Activated naive CD4-positive, alpha-beta T cell treated with anti-CD3 and anti-CD28 coated beads, Interleukin-2, amount 10 ng/mL, durations not matched to agents 7 days and 5 days (primary cell): ENCODE results near the gene GLB1L3.
"Not testable (repeated sequence)": the region's sequence is repeated elsewhere in the genome, so short reads cannot be mapped to it uniquely, and the experiment has no call there.

Experiments
- CTCF ChIA-PET: fragments of 350-600 bp; sonication (Branson Sonifier 250); formaldehyde crosslinking; loops from one replicate; lab custom pipeline; 2021; ENCODE audit warnings: antibody characterized with exemption; lab: Charles Lee
- DNase-seq: peaks from one replicate; pipeline ENCODE4 v3.0.0-alpha.2; 2020
- H3K27ac Mint-ChIP-seq: one replicate; pipeline ENCODE4 v1.8.0; 2021; ENCODE audit warnings: mild to moderate bottlenecking, moderate library complexity, mixed read lengths
- H3K27me3 Mint-ChIP-seq: one replicate; pipeline ENCODE4 v1.8.0; 2021; ENCODE audit warnings: mild to moderate bottlenecking, mixed read lengths
- H3K36me3 Mint-ChIP-seq: one replicate; pipeline ENCODE4 v1.8.0; 2021; ENCODE audit warnings: mixed read lengths
- H3K4me1 Mint-ChIP-seq: one replicate; pipeline ENCODE4 v1.8.0; 2021; ENCODE audit warnings: mixed read lengths
- H3K4me3 Mint-ChIP-seq: one replicate; pipeline ENCODE4 v1.8.0; 2021; ENCODE audit warnings: mild to moderate bottlenecking, moderate library complexity, mixed read lengths
- H3K9me3 Mint-ChIP-seq: one replicate; pipeline ENCODE4 v1.8.0; 2021; ENCODE audit warnings: mixed read lengths

The GLB1L3 gene

GRCh38 chr11:134289789-134290188 lies 13.6 kb downstream of the GLB1L3 start:
- Mint-ChIP-seq H3K36me3 (no peaks in the 10 kb centered on the region), H3K4me3 (no peak overlapping the region), H3K9me3 (no peaks in the 10 kb centered on the region), H3K4me1 (no peaks in the 10 kb centered on the region), H3K27ac (no peak overlapping the region), H3K27me3 (no peaks in the 10 kb centered on the region)
- CTCF ChIA-PET: no interaction called here
- no peak for DNase-seq

- H3K27me3 Mint-ChIP-seq: no peaks in the 10 kb centered on the region
- H3K9me3 Mint-ChIP-seq: no peaks in the 10 kb centered on the region
- H3K4me3 Mint-ChIP-seq: no peak overlapping the region
- H3K4me1 Mint-ChIP-seq: no peaks in the 10 kb centered on the region
- CTCF ChIA-PET: no interaction called here
- DNase-seq: no peak
- H3K36me3 Mint-ChIP-seq: peaks cover 2% of the 10 kb centered on the region
- H3K27ac Mint-ChIP-seq: no peak overlapping the region
Observed at GRCh38 chr11:134290646-134291045, 14.5 kb downstream of the GLB1L3 start.

- Mint-ChIP-seq H3K36me3 (peaks cover 2% of the 10 kb centered on the region), H3K9me3 (no peaks in the 10 kb centered on the region), H3K27me3 (no peaks in the 10 kb centered on the region), H3K27ac (no peak overlapping the region), H3K4me3 (no peak overlapping the region), H3K4me1 (no peaks in the 10 kb centered on the region)
- DNase-seq: no peak
- CTCF ChIA-PET: no interaction called here
Observed at GRCh38 chr11:134291196-134291595, 15.0 kb downstream of the GLB1L3 start.

- no peak overlapping the region for H3K27ac Mint-ChIP-seq
- no peaks in the 10 kb centered on the region for H3K4me1 Mint-ChIP-seq
- peaks cover 2% of the 10 kb centered on the region for H3K36me3 Mint-ChIP-seq
- no peak overlapping the region for H3K4me3 Mint-ChIP-seq
- no peaks in the 10 kb centered on the region for H3K27me3 Mint-ChIP-seq
- no peak for DNase-seq
- CTCF ChIA-PET: no interaction called here
- H3K9me3 Mint-ChIP-seq: no peaks in the 10 kb centered on the region
Observed at GRCh38 chr11:134292661-134293060, 16.5 kb downstream of the GLB1L3 start.

DNA sequence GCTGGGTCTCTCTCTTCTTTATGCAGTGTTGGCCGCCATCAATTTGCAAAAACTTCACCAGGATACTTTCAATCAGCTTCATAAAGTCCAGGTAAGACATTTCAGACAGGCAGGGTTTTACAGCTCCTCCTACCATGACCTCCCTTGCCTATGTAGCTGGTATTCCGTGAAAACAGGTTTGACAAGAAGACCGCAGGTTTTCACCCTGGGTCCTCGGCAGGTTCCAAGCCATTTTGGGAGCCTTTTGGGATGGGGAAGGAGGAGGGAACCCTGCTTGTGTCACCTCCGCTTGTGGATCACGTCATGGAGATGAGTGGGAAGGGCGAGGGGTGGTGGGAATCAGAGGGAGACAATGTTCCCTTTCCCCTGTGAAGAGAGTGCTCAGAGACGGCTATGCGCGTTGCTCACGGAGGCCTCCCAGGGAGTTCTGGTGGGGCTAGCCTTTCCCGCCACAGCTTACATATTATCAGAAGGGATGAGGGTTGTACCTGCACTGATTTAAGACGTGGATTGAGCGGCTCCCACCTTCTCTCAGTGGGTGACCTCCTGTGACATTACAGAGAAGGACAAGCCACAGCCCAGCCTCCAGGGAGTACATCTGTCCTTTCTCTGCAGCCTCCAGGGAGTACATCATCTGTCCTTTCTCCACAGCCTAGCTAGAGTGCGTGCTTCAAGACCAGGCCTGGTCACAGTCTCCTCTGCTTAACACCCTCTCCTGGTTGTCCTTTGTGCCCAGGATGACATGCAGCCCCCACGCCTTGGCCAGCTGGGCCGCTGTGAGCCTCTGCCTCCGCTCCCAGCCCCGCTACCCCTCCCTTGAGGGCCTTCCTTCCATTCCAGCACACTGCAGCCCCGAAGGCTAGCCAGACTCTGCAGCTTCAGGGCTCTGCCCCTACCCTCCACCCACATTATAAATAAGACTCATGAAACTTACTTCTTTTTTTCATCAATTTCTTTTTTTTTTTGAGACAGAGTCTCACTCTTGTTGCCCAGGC lies 17.2 kb downstream of the GLB1L3 start:
- no peaks in the 10 kb centered on the region for H3K9me3 Mint-ChIP-seq
- CTCF ChIA-PET: no interaction called here
- H3K27me3 Mint-ChIP-seq: no peaks in the 10 kb centered on the region
- H3K4me3 Mint-ChIP-seq: no peak overlapping the region
- no peaks in the 10 kb centered on the region for H3K4me1 Mint-ChIP-seq
- no peak for DNase-seq
- H3K36me3 Mint-ChIP-seq: peaks cover 2% of the 10 kb centered on the region
- no peak overlapping the region for H3K27ac Mint-ChIP-seq

DNA sequence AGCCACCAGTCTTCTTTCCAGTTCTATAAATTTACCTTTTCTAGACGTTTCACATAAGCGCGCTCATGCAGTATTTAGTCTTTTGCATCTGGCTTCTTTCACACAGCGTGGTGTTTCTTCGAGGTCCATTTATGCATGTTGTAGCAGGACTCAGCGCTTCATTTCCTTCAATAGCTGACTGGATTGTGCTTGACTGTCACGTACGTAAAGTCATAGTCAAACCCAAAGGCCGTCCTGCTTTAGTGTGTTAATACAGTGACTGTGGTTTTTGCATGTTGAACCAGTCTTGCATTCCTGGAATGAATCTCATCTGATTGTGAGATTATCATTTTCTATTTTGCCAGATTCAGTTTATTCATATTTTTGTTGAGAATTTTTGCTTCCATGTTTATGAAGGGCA lies 18.5 kb downstream of the GLB1L3 start:
- DNase-seq: no peak

DNA sequence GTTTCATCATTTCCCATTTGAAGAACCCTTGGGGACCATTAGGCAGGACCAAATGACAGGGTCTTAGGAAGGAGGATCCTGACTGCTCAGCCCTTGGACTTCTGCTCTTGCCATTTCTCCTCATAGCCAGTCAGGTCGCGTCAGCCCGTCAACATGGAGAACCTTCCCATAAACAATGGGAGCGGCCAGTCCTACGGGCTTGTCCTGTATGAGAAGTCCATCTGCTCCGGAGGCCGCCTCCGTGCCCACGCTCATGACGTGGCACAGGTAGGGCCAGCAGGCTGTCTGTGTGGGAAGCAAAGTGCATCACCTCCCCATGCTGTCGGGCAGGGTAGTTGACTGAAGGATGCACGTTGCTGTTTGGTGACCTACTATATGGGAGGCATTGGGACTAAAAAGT lies 36.0 kb downstream of the GLB1L3 start:
- H3K4me3 Mint-ChIP-seq: no peak overlapping the region
- no peak for DNase-seq
- no peaks in the 10 kb centered on the region for H3K4me1 Mint-ChIP-seq
- H3K27me3 Mint-ChIP-seq: no peaks in the 10 kb centered on the region
- H3K9me3 Mint-ChIP-seq: peaks cover 6% of the 10 kb centered on the region
- H3K36me3 Mint-ChIP-seq: peaks cover 7% of the 10 kb centered on the region
- H3K27ac Mint-ChIP-seq: no peak overlapping the region
- CTCF ChIA-PET: no interaction called here

More for the DNA sequence above, 18.5 kb downstream of the GLB1L3 start:
- Mint-ChIP-seq H3K9me3 (no peaks in the 10 kb centered on the region), H3K4me1 (no peaks in the 10 kb centered on the region), H3K4me3 (no peak overlapping the region), H3K27me3 (no peaks in the 10 kb centered on the region), H3K36me3 (peaks cover 2% of the 10 kb centered on the region), H3K27ac (no peak overlapping the region)
- CTCF ChIA-PET: no interaction called here

GRCh38 chr11:134312807-134313206 lies 36.6 kb downstream of the GLB1L3 start:
- Mint-ChIP-seq H3K9me3 (peaks cover 11% of the 10 kb centered on the region), H3K27ac (no peak overlapping the region), H3K4me1 (no peaks in the 10 kb centered on the region), H3K4me3 (no peak overlapping the region), H3K36me3 (peaks cover 7% of the 10 kb centered on the region), H3K27me3 (no peaks in the 10 kb centered on the region)
- CTCF ChIA-PET: no interaction called here
- no peak for DNase-seq

GRCh38 chr11:134313379-134313778 lies 37.2 kb downstream of the GLB1L3 start:
- peaks cover 11% of the 10 kb centered on the region for H3K36me3 Mint-ChIP-seq
- no peaks in the 10 kb centered on the region for H3K27me3 Mint-ChIP-seq
- no peaks in the 10 kb centered on the region for H3K4me1 Mint-ChIP-seq
- peaks cover 11% of the 10 kb centered on the region for H3K9me3 Mint-ChIP-seq
- no peak for DNase-seq
- H3K4me3 Mint-ChIP-seq: no peak overlapping the region
- H3K27ac Mint-ChIP-seq: no peak overlapping the region
- CTCF ChIA-PET: no interaction called here

GRCh38 chr11:134313821-134314607 lies 37.8 kb downstream of the GLB1L3 start:
- Mint-ChIP-seq H3K27ac (no peak overlapping the region), H3K4me3 (no peak overlapping the region), H3K36me3 (peaks cover 12% of the 10 kb centered on the region), H3K9me3 (peaks cover 11% of the 10 kb centered on the region), H3K4me1 (no peaks in the 10 kb centered on the region), H3K27me3 (no peaks in the 10 kb centered on the region)
- no peak for DNase-seq
- CTCF ChIA-PET: no interaction called here

GRCh38 chr11:134317103-134317502 lies 40.9 kb downstream of the GLB1L3 start:
- Mint-ChIP-seq H3K4me3 (no peak overlapping the region), H3K27me3 (no peaks in the 10 kb centered on the region), H3K9me3 (peaks cover 20% of the 10 kb centered on the region), H3K27ac (no peak overlapping the region), H3K36me3 (peaks cover 13% of the 10 kb centered on the region), H3K4me1 (no peaks in the 10 kb centered on the region)
- CTCF ChIA-PET: no interaction called here
- DNase-seq: no peak

DNA sequence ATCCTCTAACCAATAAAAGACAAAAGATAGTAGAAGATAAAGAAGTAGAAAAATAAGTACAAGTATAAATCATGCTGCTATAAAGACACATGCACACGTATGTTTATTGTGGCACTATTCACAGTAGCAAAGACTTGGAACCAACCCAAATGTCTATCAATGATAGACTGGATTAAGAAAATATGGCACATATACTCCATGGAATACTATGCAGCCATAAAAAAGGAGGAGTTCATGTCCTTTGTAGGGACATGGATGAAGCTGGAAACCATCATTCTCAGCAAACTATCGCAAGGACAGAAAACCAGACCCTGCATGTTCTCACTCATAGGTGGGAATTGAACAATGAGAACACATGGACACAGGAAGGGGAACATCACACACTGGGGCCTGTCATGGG lies 45.2 kb downstream of the GLB1L3 start:
- H3K27me3 Mint-ChIP-seq, H3K27ac Mint-ChIP-seq, CTCF ChIA-PET, DNase-seq, H3K4me3 Mint-ChIP-seq, H3K4me1 Mint-ChIP-seq: not testable (repeated sequence)
- Mint-ChIP-seq H3K9me3 (peaks cover 22% of the 10 kb centered on the region), H3K36me3 (peaks cover 13% of the 10 kb centered on the region)

GRCh38 chr11:134322553-134322952 lies 46.4 kb downstream of the GLB1L3 start:
- Mint-ChIP-seq H3K4me3 (no peak overlapping the region), H3K27ac (no peak overlapping the region), H3K4me1 (no peaks in the 10 kb centered on the region), H3K9me3 (peaks cover 14% of the 10 kb centered on the region), H3K27me3 (peaks cover 10% of the 10 kb centered on the region), H3K36me3 (peaks cover 13% of the 10 kb centered on the region)
- no peak for DNase-seq
- CTCF ChIA-PET: no interaction called here

DNA sequence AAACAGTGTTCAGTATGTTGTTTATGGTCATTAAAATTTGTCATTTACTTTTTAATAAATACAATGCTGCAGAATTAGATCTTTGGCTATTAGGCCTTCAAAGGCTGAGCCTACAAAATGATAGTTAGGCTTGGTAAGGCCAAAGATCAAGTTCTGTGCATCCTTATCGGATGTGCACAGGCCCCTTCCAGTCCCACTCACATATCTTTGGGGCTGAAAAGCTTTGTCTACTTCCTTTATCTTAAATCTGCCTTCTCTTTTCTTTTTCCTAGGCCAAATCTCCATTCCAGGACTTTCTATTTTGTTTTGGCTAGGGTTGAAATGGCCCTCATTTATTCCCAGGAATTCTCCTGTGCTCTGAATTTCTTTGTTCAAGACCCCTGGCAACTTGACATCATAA lies 52.3 kb downstream of the GLB1L3 start:
- Mint-ChIP-seq H3K36me3 (no peaks in the 10 kb centered on the region), H3K9me3 (no peaks in the 10 kb centered on the region), H3K27me3 (peaks cover 51% of the 10 kb centered on the region), H3K27ac (no peak overlapping the region), H3K4me1 (peaks cover 16% of the 10 kb centered on the region), H3K4me3 (no peak overlapping the region)
- CTCF ChIA-PET: no interaction called here
- DNase-seq: no peak
